Measurements from ENCODE around the gene ZSCAN2.
"Not testable (repeated sequence)": the region's sequence is repeated elsewhere in the genome, so short reads cannot be mapped to it uniquely, and the experiment has no call there.

The ZSCAN2 gene

DNA sequence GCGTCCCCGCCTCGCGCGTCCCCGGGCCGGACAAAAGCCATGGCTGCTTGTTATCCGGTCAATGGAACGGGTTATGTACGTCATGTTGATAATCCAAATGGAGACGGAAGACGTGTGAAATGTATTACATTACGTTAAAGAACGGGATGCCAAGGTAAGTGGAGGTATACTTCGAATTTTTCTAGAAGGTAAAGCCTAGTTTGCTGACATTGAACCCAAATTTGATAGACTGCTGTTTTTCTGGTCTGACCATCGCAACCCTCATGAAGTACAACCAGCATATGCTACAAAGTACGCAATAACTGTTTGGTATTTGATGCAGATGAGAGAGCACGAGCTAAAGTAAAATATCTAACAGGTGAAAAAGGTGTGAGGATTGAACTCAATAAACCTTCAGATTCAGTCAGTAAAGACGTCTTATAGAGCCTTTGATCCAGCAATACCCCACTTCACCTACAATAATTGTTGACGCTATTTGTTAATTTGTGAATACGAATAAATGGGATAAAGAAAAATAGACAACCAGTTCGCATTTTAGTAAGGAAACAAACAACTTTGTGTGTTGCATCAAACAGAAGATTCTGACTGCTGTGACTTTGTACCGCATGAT lies 33.5 kb downstream of the ZSCAN2 start:
- peaks cover 10% of the 10 kb centered on the region for H3F3A ChIP-seq (ENCODE audit: insufficient read depth, low read length)
- H2AFZ ChIP-seq (ENCODE audit: low read length) = peak overlapping the region; percentile 52; the same call in 1 of the 2 replicates
- no peaks in the 10 kb centered on the region for H3K36me3 ChIP-seq (replicated peaks; ENCODE audit: insufficient read depth, low read length)
- H3K4me1 ChIP-seq (ENCODE audit: low read length) = peaks cover 30% of the 10 kb centered on the region
- H4K20me1 ChIP-seq (ENCODE audit: insufficient read depth, low read length) = no peaks in the 10 kb centered on the region
- H3K9me3 ChIP-seq (replicated peaks; ENCODE audit: insufficient read depth, low read length) = no peaks in the 10 kb centered on the region
- H3K79me2 ChIP-seq (ENCODE audit: low read length) = peaks cover 16% of the 10 kb centered on the region
- TF ChIP-seq EZH2phosphoT487 (IDR thresholded peaks at IDR 0.05; ENCODE audit: low read length) (no peak), EZH2 (optimal IDR thresholded peaks at IDR 0.05; ENCODE audit: low read depth, low read length) (no peak)
- TF ChIP-seq, protein P1, sequence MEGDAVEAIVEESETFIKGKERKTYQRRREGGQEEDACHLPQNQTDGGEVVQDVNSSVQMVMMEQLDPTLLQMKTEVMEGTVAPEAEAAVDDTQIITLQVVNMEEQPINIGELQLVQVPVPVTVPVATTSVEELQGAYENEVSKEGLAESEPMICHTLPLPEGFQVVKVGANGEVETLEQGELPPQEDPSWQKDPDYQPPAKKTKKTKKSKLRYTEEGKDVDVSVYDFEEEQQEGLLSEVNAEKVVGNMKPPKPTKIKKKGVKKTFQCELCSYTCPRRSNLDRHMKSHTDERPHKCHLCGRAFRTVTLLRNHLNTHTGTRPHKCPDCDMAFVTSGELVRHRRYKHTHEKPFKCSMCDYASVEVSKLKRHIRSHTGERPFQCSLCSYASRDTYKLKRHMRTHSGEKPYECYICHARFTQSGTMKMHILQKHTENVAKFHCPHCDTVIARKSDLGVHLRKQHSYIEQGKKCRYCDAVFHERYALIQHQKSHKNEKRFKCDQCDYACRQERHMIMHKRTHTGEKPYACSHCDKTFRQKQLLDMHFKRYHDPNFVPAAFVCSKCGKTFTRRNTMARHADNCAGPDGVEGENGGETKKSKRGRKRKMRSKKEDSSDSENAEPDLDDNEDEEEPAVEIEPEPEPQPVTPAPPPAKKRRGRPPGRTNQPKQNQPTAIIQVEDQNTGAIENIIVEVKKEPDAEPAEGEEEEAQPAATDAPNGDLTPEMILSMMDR (IDR thresholded peaks at IDR 0.05; ENCODE audit: low read length) = no peak
- H3K9me2 ChIP-seq (replicated peaks; ENCODE audit: insufficient read depth, low read length) = no peaks in the 10 kb centered on the region
- peak overlapping the region; percentile 51; the same call in 1 of the 2 replicates for H3K9ac ChIP-seq (ENCODE audit: low read length)
- H3K4me3 ChIP-seq (ENCODE audit: low read length) = peak overlapping the region; percentile 67
- no peaks in the 10 kb centered on the region for H3K27me3 ChIP-seq (replicated peaks; ENCODE audit: insufficient read depth, low read length)
- peak overlapping the region; percentile 76 for H3K4me2 ChIP-seq (ENCODE audit: low read depth, low read length)
- H3K27ac ChIP-seq (ENCODE audit: low read length) = no peak overlapping the region; the same call in 1 of the 2 replicates
- no peak for DNase-seq

DNA sequence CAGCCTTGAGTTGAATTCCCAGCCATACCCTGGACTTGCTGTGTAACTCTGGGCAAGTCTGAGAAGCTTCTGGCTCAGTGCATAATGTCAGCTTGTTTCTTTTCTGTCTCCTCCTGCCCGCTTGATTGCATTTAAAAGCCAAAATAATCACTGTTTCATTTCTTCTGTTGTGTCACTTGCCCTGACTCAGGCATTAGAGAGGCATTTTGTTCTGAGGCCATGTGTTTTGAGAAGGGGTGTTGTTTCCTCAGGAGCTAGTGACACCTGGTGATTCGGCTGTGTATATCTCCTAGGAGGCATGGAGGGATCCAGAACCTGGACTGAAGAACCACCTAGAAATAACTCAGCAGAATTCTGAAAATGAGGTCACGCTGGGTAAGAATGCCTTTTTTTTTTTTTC lies 37.3 kb downstream of the ZSCAN2 start:
- no peak overlapping the region for H3K4me3 ChIP-seq (ENCODE audit: low read length)
- no peaks in the 10 kb centered on the region for H4K20me1 ChIP-seq (ENCODE audit: insufficient read depth, low read length)
- no peaks in the 10 kb centered on the region for H3K36me3 ChIP-seq (replicated peaks; ENCODE audit: insufficient read depth, low read length)
- no peaks in the 10 kb centered on the region for H3K9me2 ChIP-seq (replicated peaks; ENCODE audit: insufficient read depth, low read length)
- H3F3A ChIP-seq (ENCODE audit: insufficient read depth, low read length) = peaks cover 8% of the 10 kb centered on the region
- no peak overlapping the region for H3K4me2 ChIP-seq (ENCODE audit: low read depth, low read length)
- peak; percentile 45 for DNase-seq
- H2AFZ ChIP-seq (ENCODE audit: low read length) = no peak overlapping the region
- peaks cover 4% of the 10 kb centered on the region; the same call in 1 of the 2 replicates for H3K79me2 ChIP-seq (ENCODE audit: low read length)
- H3K27ac ChIP-seq (ENCODE audit: low read length) = peak overlapping the region; percentile 3; the same call in 1 of the 2 replicates
- H3K9ac ChIP-seq (ENCODE audit: low read length) = no peak overlapping the region
- H3K27me3 ChIP-seq (replicated peaks; ENCODE audit: insufficient read depth, low read length) = no peaks in the 10 kb centered on the region
- TF ChIP-seq EZH2 (optimal IDR thresholded peaks at IDR 0.05; ENCODE audit: low read depth, low read length) (no peak), EZH2phosphoT487 (IDR thresholded peaks at IDR 0.05; ENCODE audit: low read length) (no peak)
- TF ChIP-seq, protein P1 (IDR thresholded peaks at IDR 0.05; ENCODE audit: low read length) = peak; percentile 38
- peaks cover 13% of the 10 kb centered on the region for H3K4me1 ChIP-seq (ENCODE audit: low read length)
- H3K9me3 ChIP-seq (replicated peaks; ENCODE audit: insufficient read depth, low read length) = no peaks in the 10 kb centered on the region

DNA sequence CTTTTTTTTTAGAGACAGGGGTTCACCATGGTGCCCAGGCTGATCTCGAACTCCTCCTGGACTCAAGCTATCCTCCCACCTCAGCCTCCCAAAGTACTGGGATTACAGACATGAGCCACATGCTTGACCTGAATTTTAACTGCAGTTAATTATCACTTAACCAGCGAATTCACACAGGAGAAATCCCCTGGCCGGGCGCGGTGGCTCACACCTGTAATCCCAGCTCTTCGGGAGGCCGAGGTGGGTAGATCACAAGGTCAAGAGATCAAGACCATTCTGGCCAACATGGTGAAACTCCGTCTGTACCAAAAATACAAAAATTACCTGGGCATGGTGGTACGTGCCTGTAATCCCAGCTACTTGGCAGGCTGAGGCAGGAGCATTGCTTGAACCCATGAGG lies 41.1 kb downstream of the ZSCAN2 start:
- H2AFZ ChIP-seq (ENCODE audit: low read length); H3F3A ChIP-seq (ENCODE audit: insufficient read depth, low read length); H3K9ac ChIP-seq (ENCODE audit: low read length); H3K27ac ChIP-seq (ENCODE audit: low read length); H3K9me2 ChIP-seq (replicated peaks; ENCODE audit: insufficient read depth, low read length); H4K20me1 ChIP-seq (ENCODE audit: insufficient read depth, low read length); H3K36me3 ChIP-seq (replicated peaks; ENCODE audit: insufficient read depth, low read length); H3K4me3 ChIP-seq (ENCODE audit: low read length); H3K4me1 ChIP-seq (ENCODE audit: low read length); DNase-seq; H3K27me3 ChIP-seq (replicated peaks; ENCODE audit: insufficient read depth, low read length); H3K9me3 ChIP-seq (replicated peaks; ENCODE audit: insufficient read depth, low read length); H3K79me2 ChIP-seq (ENCODE audit: low read length); H3K4me2 ChIP-seq (ENCODE audit: low read depth, low read length): not testable (repeated sequence)

DNA sequence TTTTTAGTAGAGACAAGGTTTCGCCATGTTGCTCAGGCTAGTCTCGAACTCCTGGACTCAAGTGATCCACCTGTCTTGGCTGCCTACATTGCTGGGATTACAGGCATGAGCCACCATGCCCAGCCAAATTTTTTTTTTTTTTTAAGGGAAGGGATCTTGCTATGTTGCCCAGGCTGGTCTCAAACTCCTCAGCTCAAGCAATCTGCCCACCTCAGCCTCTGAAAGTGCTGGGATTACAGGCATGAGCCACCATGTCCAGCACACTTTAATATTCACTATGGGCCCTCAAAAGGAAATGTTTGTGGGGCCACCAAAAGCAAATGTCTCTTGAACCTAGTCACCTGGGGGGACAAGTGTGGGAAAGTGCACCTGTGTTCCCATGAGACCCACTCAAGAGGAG lies 41.8 kb downstream of the ZSCAN2 start:
- H2AFZ ChIP-seq (ENCODE audit: low read length); H3K9me2 ChIP-seq (replicated peaks; ENCODE audit: insufficient read depth, low read length); H3K4me2 ChIP-seq (ENCODE audit: low read depth, low read length); H3K9ac ChIP-seq (ENCODE audit: low read length); H3K79me2 ChIP-seq (ENCODE audit: low read length); H4K20me1 ChIP-seq (ENCODE audit: insufficient read depth, low read length); H3K4me1 ChIP-seq (ENCODE audit: low read length); DNase-seq; H3K4me3 ChIP-seq (ENCODE audit: low read length); H3K27ac ChIP-seq (ENCODE audit: low read length); H3K9me3 ChIP-seq (replicated peaks; ENCODE audit: insufficient read depth, low read length); H3K27me3 ChIP-seq (replicated peaks; ENCODE audit: insufficient read depth, low read length); H3F3A ChIP-seq (ENCODE audit: insufficient read depth, low read length); H3K36me3 ChIP-seq (replicated peaks; ENCODE audit: insufficient read depth, low read length): not testable (repeated sequence)

All from MM.1S (cell line).